ENCODE results near the gene NRSN1. TPM values are rescaled to one million over a fixed set of nuclear protein-coding genes. Genes with fewer than 3 reads are reported as not detected.

NRSN1 gene
- polyA plus RNA-seq, 1 donor: 10.0 TPM

DNA sequence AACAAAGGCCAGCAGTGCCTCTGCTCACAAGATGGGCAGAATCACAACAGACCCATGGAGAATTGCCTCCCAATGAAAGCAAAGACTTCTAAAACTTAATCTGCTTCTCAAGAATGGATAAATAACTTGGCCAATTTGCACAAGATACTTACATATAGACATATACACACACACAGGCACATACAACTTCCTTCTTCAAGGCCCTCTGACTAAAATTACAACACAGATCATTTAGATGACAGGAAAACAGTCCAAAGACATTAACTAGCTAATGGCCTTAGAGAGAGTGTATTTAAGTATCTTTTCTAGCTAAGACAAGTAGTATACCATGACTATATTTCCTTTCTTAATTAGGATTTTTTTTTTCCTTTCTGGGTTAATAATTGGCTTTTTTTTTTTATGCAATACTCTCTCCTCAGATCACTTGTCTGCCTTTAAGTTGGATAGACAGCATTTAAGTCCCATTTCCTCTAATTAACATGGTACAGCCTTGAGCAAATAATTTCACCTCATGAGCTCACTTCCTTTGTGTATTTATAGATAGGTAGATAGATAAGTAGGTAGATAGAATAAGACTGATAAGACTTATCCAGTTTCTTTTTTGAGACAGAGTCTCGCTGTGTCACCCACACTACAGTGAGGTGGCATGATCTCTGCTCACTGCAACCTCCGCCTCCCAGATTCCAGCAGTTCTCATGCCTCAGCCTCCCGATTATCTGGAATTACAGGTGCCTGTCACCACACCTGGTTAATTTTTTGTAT, 70.0 kb downstream of the NRSN1 start:
- WGBS (ENCODE audit: insufficient coverage, low lambda C conversion rate): no CpG with 5 or more reads among the region's 3 CpGs
- no peaks in the 10 kb centered on the region for H3K27me3 ChIP-seq (ENCODE audit: control insufficient read depth, insufficient read depth, low read length)
- peaks cover 10% of the 10 kb centered on the region for H3K4me1 ChIP-seq (ENCODE audit: control insufficient read depth, insufficient read depth, low read length)
- H3K36me3 ChIP-seq (ENCODE audit: control insufficient read depth, insufficient read depth, low read length): no peaks in the 10 kb centered on the region
- peak in 1 of 2 donors; percentile 6 for DNase-seq
- peak overlapping the region; percentile 45 for H3K27ac ChIP-seq (ENCODE audit: low read length)
- H3K9me3 ChIP-seq (ENCODE audit: control insufficient read depth, low read depth, low read length): no peaks in the 10 kb centered on the region
- no peak overlapping the region for H3K4me3 ChIP-seq (ENCODE audit: low read length)

Other genes starting within 250 kb of the NRSN1 start
- 8.3 TPM for gene DCDC2, start 231.8 kb downstream of the NRSN1 start, polyA plus RNA-seq

All from large intestine (tissue), 3 donors.